ENCODE measurements around the gene ANKRD44.

Gene ANKRD44

GRCh38 chr2:197115325-197115724, 195.3 kb downstream of the ANKRD44 start:
- TF ChIP-seq GATA2 (IDR thresholded peaks at IDR 0.05; ENCODE audit: low read depth, low read length), result no peak
- no peak for TF ChIP-seq GATA3 (IDR thresholded peaks at IDR 0.05; ENCODE audit: low read depth, low read length)

GRCh38 chr2:197113275-197113711, 197.3 kb downstream of the ANKRD44 start:
- TF ChIP-seq GATA2 (IDR thresholded peaks at IDR 0.05; ENCODE audit: low read depth, low read length) (no peak), GATA3 (IDR thresholded peaks at IDR 0.05; ENCODE audit: low read depth, low read length) (no peak)

- TF ChIP-seq GATA2 (IDR thresholded peaks at IDR 0.05; ENCODE audit: low read depth, low read length), result no peak
- no peak for TF ChIP-seq GATA3 (IDR thresholded peaks at IDR 0.05; ENCODE audit: low read depth, low read length)
Measured at GRCh38 chr2:197109326-197109725, 201.3 kb downstream of the ANKRD44 start.

GRCh38 chr2:197108758-197109157, 201.8 kb downstream of the ANKRD44 start:
- TF ChIP-seq GATA3 (IDR thresholded peaks at IDR 0.05; ENCODE audit: low read depth, low read length), result no peak
- TF ChIP-seq GATA2 (IDR thresholded peaks at IDR 0.05; ENCODE audit: low read depth, low read length), result no peak

- TF ChIP-seq GATA3 (IDR thresholded peaks at IDR 0.05; ENCODE audit: low read depth, low read length), result no peak
- no peak for TF ChIP-seq GATA2 (IDR thresholded peaks at IDR 0.05; ENCODE audit: low read depth, low read length)
Measured at GRCh38 chr2:197107291-197108269, 203.0 kb downstream of the ANKRD44 start.

GRCh38 chr2:197103363-197103762, 207.2 kb downstream of the ANKRD44 start:
- no peak for TF ChIP-seq GATA3 (IDR thresholded peaks at IDR 0.05; ENCODE audit: low read depth, low read length)
- no peak for TF ChIP-seq GATA2 (IDR thresholded peaks at IDR 0.05; ENCODE audit: low read depth, low read length)

- TF ChIP-seq GATA2 (IDR thresholded peaks at IDR 0.05; ENCODE audit: low read depth, low read length) (no peak), GATA3 (IDR thresholded peaks at IDR 0.05; ENCODE audit: low read depth, low read length) (no peak)
Measured at GRCh38 chr2:197102231-197102630, 208.3 kb downstream of the ANKRD44 start.

- peak; percentile 66 for TF ChIP-seq GATA3 (IDR thresholded peaks at IDR 0.05; ENCODE audit: low read depth, low read length)
- peak; percentile 15; the same call in 1 of the 2 replicates for TF ChIP-seq GATA2 (IDR thresholded peaks at IDR 0.05; ENCODE audit: low read depth, low read length)
Measured at GRCh38 chr2:197101519-197101918, 209.1 kb downstream of the ANKRD44 start.

- peak; percentile 31; the same call in 1 of the 2 replicates for TF ChIP-seq GATA3 (IDR thresholded peaks at IDR 0.05; ENCODE audit: low read depth, low read length)
- no peak for TF ChIP-seq GATA2 (IDR thresholded peaks at IDR 0.05; ENCODE audit: low read depth, low read length)
Measured at GRCh38 chr2:197097578-197098366, 212.8 kb downstream of the ANKRD44 start.

- TF ChIP-seq GATA2 (IDR thresholded peaks at IDR 0.05; ENCODE audit: low read depth, low read length), result peak; percentile 37; the same call in 1 of the 2 replicates
- no peak; the same call in 1 of the 2 replicates for TF ChIP-seq GATA3 (IDR thresholded peaks at IDR 0.05; ENCODE audit: low read depth, low read length)
Measured at GRCh38 chr2:197096649-197097048, 213.9 kb downstream of the ANKRD44 start.

- TF ChIP-seq GATA2 (IDR thresholded peaks at IDR 0.05; ENCODE audit: low read depth, low read length) (peak; percentile 76), GATA3 (IDR thresholded peaks at IDR 0.05; ENCODE audit: low read depth, low read length) (no peak; the same call in 1 of the 2 replicates)
Measured at GRCh38 chr2:197092431-197092830, 218.1 kb downstream of the ANKRD44 start.

GRCh38 chr2:197090742-197091367, 219.7 kb downstream of the ANKRD44 start:
- TF ChIP-seq GATA2 (IDR thresholded peaks at IDR 0.05; ENCODE audit: low read depth, low read length) (no peak), GATA3 (IDR thresholded peaks at IDR 0.05; ENCODE audit: low read depth, low read length) (no peak)

- no peak for TF ChIP-seq GATA3 (IDR thresholded peaks at IDR 0.05; ENCODE audit: low read depth, low read length)
- TF ChIP-seq GATA2 (IDR thresholded peaks at IDR 0.05; ENCODE audit: low read depth, low read length), result no peak
Measured at GRCh38 chr2:197089655-197090054, 220.9 kb downstream of the ANKRD44 start.

- TF ChIP-seq GATA3 (IDR thresholded peaks at IDR 0.05; ENCODE audit: low read depth, low read length) (no peak), GATA2 (IDR thresholded peaks at IDR 0.05; ENCODE audit: low read depth, low read length) (no peak)
Measured at GRCh38 chr2:197088694-197089093, 221.9 kb downstream of the ANKRD44 start.
